ENCODE data around the gene PGM1. TPM values are rescaled to one million over a fixed set of nuclear protein-coding genes. Genes with fewer than 3 reads are reported as not detected.

The PGM1 gene
- total and polyA plus RNA-seq, 10 of the 15 experiments (the other 5 are each of a cell fraction or from before 2014, with no cell fraction given): 22.5 to 72.6 (median 50.8) TPM

DNA sequence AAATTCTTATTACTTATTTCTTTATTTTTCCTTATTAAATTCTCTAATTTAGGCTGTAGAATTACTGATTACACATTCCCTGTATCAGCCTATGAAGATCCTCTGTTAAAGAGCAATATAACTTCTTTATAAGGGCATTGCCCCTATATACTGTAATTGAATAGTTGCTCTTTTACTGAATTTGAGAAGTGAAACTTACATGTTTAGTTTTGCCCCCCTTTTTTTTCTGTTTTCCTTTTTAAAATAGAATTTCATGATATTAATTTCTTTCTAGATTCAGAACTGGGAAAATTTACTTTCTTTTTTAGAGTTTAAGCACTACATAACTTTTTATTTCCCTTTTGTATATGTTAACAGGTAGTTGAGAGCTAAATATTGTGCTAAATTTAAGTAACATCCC is 29.5 kb upstream of the PGM1 start (continued):
- TF ChIP-seq ATF7 (IDR thresholded peaks at IDR 0.05; ENCODE audit: low read depth): peak; percentile 51
- TF ChIP-seq RB1 (IDR thresholded peaks at IDR 0.05; ENCODE audit: borderline replicate concordance): no peak
- no peak for TF ChIP-seq ZNF207 (IDR thresholded peaks at IDR 0.05; ENCODE audit: borderline replicate concordance)
- no peak for TF ChIP-seq STAT1 (conservative IDR thresholded peaks at IDR 0.05)
- TF ChIP-seq PAX8 (IDR thresholded peaks at IDR 0.05): no peak
- TF ChIP-seq EGR1 (IDR thresholded peaks at IDR 0.05; ENCODE audit: borderline replicate concordance in 1 of 2, low read depth in 2 of 2, low read length in 2 of 2): no peak
- TF ChIP-seq SMAD1 (IDR thresholded peaks at IDR 0.05; ENCODE audit: low read depth, partially characterized antibody): no peak
- TF ChIP-seq, protein P1, sequence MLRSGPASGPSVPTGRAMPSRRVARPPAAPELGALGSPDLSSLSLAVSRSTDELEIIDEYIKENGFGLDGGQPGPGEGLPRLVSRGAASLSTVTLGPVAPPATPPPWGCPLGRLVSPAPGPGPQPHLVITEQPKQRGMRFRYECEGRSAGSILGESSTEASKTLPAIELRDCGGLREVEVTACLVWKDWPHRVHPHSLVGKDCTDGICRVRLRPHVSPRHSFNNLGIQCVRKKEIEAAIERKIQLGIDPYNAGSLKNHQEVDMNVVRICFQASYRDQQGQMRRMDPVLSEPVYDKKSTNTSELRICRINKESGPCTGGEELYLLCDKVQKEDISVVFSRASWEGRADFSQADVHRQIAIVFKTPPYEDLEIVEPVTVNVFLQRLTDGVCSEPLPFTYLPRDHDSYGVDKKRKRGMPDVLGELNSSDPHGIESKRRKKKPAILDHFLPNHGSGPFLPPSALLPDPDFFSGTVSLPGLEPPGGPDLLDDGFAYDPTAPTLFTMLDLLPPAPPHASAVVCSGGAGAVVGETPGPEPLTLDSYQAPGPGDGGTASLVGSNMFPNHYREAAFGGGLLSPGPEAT (IDR thresholded peaks at IDR 0.05; ENCODE audit: low read depth): peak; percentile 72
- TF ChIP-seq, protein P2, sequence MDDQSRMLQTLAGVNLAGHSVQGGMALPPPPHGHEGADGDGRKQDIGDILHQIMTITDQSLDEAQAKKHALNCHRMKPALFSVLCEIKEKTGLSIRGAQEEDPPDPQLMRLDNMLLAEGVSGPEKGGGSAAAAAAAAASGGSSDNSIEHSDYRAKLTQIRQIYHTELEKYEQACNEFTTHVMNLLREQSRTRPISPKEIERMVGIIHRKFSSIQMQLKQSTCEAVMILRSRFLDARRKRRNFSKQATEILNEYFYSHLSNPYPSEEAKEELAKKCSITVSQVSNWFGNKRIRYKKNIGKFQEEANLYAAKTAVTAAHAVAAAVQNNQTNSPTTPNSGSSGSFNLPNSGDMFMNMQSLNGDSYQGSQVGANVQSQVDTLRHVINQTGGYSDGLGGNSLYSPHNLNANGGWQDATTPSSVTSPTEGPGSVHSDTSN (IDR thresholded peaks at IDR 0.05; ENCODE audit: insufficient replicate concordance, low read depth, low read length): no peak
- no peak for TF ChIP-seq RFX5 (IDR thresholded peaks at IDR 0.05; ENCODE audit: low read depth, low read length)
- no peak for TF ChIP-seq TCF7 (IDR thresholded peaks at IDR 0.05; ENCODE audit: borderline replicate concordance)
- TF ChIP-seq, protein P3, sequence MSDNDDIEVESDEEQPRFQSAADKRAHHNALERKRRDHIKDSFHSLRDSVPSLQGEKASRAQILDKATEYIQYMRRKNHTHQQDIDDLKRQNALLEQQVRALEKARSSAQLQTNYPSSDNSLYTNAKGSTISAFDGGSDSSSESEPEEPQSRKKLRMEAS (IDR thresholded peaks at IDR 0.05; ENCODE audit: low read depth, low read length): no peak
- TF ChIP-seq KDM1A (IDR thresholded peaks at IDR 0.05; ENCODE audit: borderline replicate concordance): no peak
- no peak for TF ChIP-seq KLF5 (IDR thresholded peaks at IDR 0.05; ENCODE audit: partially characterized antibody)
- TF ChIP-seq, protein P4, sequence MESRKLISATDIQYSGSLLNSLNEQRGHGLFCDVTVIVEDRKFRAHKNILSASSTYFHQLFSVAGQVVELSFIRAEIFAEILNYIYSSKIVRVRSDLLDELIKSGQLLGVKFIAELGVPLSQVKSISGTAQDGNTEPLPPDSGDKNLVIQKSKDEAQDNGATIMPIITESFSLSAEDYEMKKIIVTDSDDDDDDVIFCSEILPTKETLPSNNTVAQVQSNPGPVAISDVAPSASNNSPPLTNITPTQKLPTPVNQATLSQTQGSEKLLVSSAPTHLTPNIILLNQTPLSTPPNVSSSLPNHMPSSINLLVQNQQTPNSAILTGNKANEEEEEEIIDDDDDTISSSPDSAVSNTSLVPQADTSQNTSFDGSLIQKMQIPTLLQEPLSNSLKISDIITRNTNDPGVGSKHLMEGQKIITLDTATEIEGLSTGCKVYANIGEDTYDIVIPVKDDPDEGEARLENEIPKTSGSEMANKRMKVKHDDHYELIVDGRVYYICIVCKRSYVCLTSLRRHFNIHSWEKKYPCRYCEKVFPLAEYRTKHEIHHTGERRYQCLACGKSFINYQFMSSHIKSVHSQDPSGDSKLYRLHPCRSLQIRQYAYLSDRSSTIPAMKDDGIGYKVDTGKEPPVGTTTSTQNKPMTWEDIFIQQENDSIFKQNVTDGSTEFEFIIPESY (IDR thresholded peaks at IDR 0.05): no peak
- no peak for TF ChIP-seq POU2F2 (IDR thresholded peaks at IDR 0.05; ENCODE audit: borderline replicate concordance, low read depth, low read length)
- TF ChIP-seq ASH2L (IDR thresholded peaks at IDR 0.05; ENCODE audit: borderline replicate concordance, low read depth): no peak
- TF ChIP-seq MYB (IDR thresholded peaks at IDR 0.05; ENCODE audit: borderline replicate concordance, low read depth, low read length): no peak
- no peak; the same call in 1 of the 2 replicates for TF ChIP-seq RUNX3 (IDR thresholded peaks at IDR 0.05; ENCODE audit: low read length)
- no peak for TF ChIP-seq CHD1 (IDR thresholded peaks at IDR 0.05; ENCODE audit: low read depth, low read length)
- no peak for TF ChIP-seq NR2F1 (conservative IDR thresholded peaks at IDR 0.05)
- TF ChIP-seq, protein P5, sequence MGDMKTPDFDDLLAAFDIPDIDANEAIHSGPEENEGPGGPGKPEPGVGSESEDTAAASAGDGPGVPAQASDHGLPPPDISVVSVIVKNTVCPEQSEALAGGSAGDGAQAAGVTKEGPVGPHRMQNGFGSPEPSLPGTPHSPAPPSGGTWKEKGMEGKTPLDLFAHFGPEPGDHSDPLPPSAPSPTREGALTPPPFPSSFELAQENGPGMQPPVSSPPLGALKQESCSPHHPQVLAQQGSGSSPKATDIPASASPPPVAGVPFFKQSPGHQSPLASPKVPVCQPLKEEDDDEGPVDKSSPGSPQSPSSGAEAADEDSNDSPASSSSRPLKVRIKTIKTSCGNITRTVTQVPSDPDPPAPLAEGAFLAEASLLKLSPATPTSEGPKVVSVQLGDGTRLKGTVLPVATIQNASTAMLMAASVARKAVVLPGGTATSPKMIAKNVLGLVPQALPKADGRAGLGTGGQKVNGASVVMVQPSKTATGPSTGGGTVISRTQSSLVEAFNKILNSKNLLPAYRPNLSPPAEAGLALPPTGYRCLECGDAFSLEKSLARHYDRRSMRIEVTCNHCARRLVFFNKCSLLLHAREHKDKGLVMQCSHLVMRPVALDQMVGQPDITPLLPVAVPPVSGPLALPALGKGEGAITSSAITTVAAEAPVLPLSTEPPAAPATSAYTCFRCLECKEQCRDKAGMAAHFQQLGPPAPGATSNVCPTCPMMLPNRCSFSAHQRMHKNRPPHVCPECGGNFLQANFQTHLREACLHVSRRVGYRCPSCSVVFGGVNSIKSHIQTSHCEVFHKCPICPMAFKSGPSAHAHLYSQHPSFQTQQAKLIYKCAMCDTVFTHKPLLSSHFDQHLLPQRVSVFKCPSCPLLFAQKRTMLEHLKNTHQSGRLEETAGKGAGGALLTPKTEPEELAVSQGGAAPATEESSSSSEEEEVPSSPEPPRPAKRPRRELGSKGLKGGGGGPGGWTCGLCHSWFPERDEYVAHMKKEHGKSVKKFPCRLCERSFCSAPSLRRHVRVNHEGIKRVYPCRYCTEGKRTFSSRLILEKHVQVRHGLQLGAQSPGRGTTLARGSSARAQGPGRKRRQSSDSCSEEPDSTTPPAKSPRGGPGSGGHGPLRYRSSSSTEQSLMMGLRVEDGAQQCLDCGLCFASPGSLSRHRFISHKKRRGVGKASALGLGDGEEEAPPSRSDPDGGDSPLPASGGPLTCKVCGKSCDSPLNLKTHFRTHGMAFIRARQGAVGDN (IDR thresholded peaks at IDR 0.05): no peak

Measured in GM12878 (cell line).